Endothelial cell of umbilical vein (primary cell): Measurements from ENCODE around the gene TRAPPC3. TPM values are rescaled to one million over a fixed set of nuclear protein-coding genes. Genes with fewer than 3 reads are reported as not detected.

Experiments
- Bru-seq: library from RNA; stranded (reverse); fragments of 400-500 nt; gene quantifications from one replicate; lab custom pipeline; 2021; lab: Mats Ljungman, UMichigan
- BruChase-seq, 2 experiments: library from RNA; stranded (reverse); fragments of 400-500 nt; gene quantifications; one replicate each; lab custom pipeline; 2021; lab: Mats Ljungman, UMichigan
- BruUV-seq: library from RNA; stranded (reverse); fragments of 400-500 nt; replicated peaks from 2 replicates; lab custom pipeline; 2021; lab: Mats Ljungman, UMichigan
- CTCF ChIA-PET: fragments of 300-600, 350-600 bp; sonication (Branson Sonifier 250); formaldehyde crosslinking; loops from one replicate; lab custom pipeline; 2021; ENCODE audit warnings: antibody characterized with exemption, inconsistent platforms; lab: Charles Lee
- POLR2A ChIA-PET: fragments of 300-600, 350-600 bp; sonication (Branson Sonifier 250); formaldehyde crosslinking; loops from one replicate; lab custom pipeline; 2021; ENCODE audit warnings: antibody characterized with exemption, inconsistent platforms; lab: Charles Lee
- DNase-seq: peaks from one replicate; pipeline ENCODE4 v3.0.0-alpha.2; 2011; ENCODE audit warnings: low read depth, low spot score
- FAIRE-seq: peaks from 2 replicates; lab custom pipeline; 2011; peaks lifted over from hg19 to GRCh38; lab: Jason Lieb, UNC
- H2AFZ ChIP-seq: 2 replicates; pipeline ENCODE4 v1.6.0; 2012; ENCODE audit warnings: low read depth, low read length, control low read depth, inconsistent platforms
- H3K27ac ChIP-seq: 2 replicates; pipeline ENCODE4 v1.5.1; 2011; ENCODE audit warnings: low read depth, mild to moderate bottlenecking, control low read depth, low read length, moderate library complexity; ENCODE audit not compliant: insufficient read depth
- H3K27me3 ChIP-seq, 2 experiments: 2 replicates each; pipeline versions ENCODE4 v1.6.0 to v1.6.1; 2011; ENCODE audit warnings: low read length in 2 of 2, mixed read lengths in 1 of 2; ENCODE audit not compliant: control insufficient read depth in 2 of 2, insufficient read depth in 2 of 2
- H3K36me3 ChIP-seq, 2 experiments: 2 replicates in 1 of 2; 3 replicates in 1 of 2; pipeline ENCODE4 v1.5.1; 2011; ENCODE audit warnings: low read length in 2 of 2, mild to moderate bottlenecking in 1 of 2, moderate library complexity in 1 of 2; ENCODE audit not compliant: control insufficient read depth in 2 of 2, insufficient read depth in 2 of 2; ENCODE audit errors: extremely low read depth in 1 of 2
- H3K4me1 ChIP-seq: 3 replicates; pipeline ENCODE4 v1.5.1; 2011; ENCODE audit warnings: mild to moderate bottlenecking, low read length; ENCODE audit not compliant: control insufficient read depth, insufficient read depth; ENCODE audit errors: extremely low read depth
- H3K4me2 ChIP-seq: 2 replicates; pipeline ENCODE4 v1.6.1; 2011; ENCODE audit warnings: low read length, control low read depth, mixed read lengths; ENCODE audit not compliant: insufficient read depth
- H3K4me3 ChIP-seq, 3 experiments: fragments of 200-600 bp in 1 of 3; sonication (generic), shearing (Covaris generic) in 1 of 3; replicated peaks in 1 of 3; 2 replicates each; pipeline ENCODE4 v1.5.1; 2011 to 2016; ENCODE audit warnings: control low read depth in 3 of 3, low read length in 3 of 3, mild to moderate bottlenecking in 2 of 3, inconsistent platforms in 1 of 3, low read depth in 1 of 3, moderate library complexity in 1 of 3; ENCODE audit not compliant: insufficient read depth in 1 of 3
- H3K79me2 ChIP-seq: 2 replicates; pipeline ENCODE4 v1.6.0; 2012; ENCODE audit warnings: low read length, inconsistent platforms; ENCODE audit not compliant: control insufficient read depth, insufficient read depth
- H3K9ac ChIP-seq: replicated peaks from 2 replicates; pipeline ENCODE3; 2011; ENCODE audit warnings: low read length, control low read depth; ENCODE audit not compliant: insufficient read depth; ENCODE audit errors: extremely low read depth
- H3K9me1 ChIP-seq: replicated peaks from 3 replicates; pipeline ENCODE4 v1.6.0; 2011; ENCODE audit warnings: mild to moderate bottlenecking, low read length; ENCODE audit not compliant: control insufficient read depth, insufficient read depth; ENCODE audit errors: extremely low read depth
- H3K9me3 ChIP-seq: replicated peaks from 2 replicates; pipeline ENCODE4 v1.5.1; 2012; ENCODE audit warnings: low read length, inconsistent platforms; ENCODE audit not compliant: control insufficient read depth, insufficient read depth
- H4K20me1 ChIP-seq: replicated peaks from 2 replicates; pipeline ENCODE3; 2011; ENCODE audit warnings: mild to moderate bottlenecking, low read length; ENCODE audit not compliant: control insufficient read depth, insufficient read depth; ENCODE audit errors: extremely low read depth
- CTCF ChIP-seq, 2 donors: IDR thresholded peaks; 1 replicate in 1 of 2; 2 replicates in 1 of 2; pipeline ENCODE4 v1.5.1; 2011; ENCODE audit warnings: low read length in 2 of 2, mild to moderate bottlenecking in 2 of 2, moderate library complexity in 2 of 2, control low read depth in 1 of 2, inconsistent platforms in 1 of 2, low read depth in 1 of 2; ENCODE audit not compliant: insufficient read depth in 1 of 2; ENCODE audit errors: extremely low read depth in 1 of 2
- EZH2 ChIP-seq: IDR thresholded peaks from 2 replicates; pipeline ENCODE4 v1.6.1; 2012; ENCODE audit warnings: borderline replicate concordance, low read depth, mild to moderate bottlenecking, moderate library complexity, low read length, inconsistent platforms; ENCODE audit not compliant: severe bottlenecking
- FOS ChIP-seq: IDR thresholded peaks from 2 replicates; pipeline ENCODE4 v1.6.1; 2011; ENCODE audit warnings: mild to moderate bottlenecking, low read length, moderate library complexity, borderline replicate concordance; ENCODE audit not compliant: insufficient read depth
- GATA2 ChIP-seq: IDR thresholded peaks from 2 replicates; pipeline ENCODE4 v1.7.0; 2011; ENCODE audit warnings: low read depth, mild to moderate bottlenecking, moderate library complexity, mixed read lengths, low read length; ENCODE audit not compliant: insufficient read length, insufficient read depth
- JUN ChIP-seq: IDR thresholded peaks from 2 replicates; pipeline ENCODE4 v1.6.1; 2011; ENCODE audit warnings: borderline replicate concordance, low read depth; ENCODE audit not compliant: insufficient read length, insufficient read depth
- MYC ChIP-seq: IDR thresholded peaks from one replicate; pipeline ENCODE4 v1.6.1; 2011; ENCODE audit warnings: mild to moderate bottlenecking, low read depth, low read length
- POLR2A ChIP-seq: IDR thresholded peaks from 2 replicates; pipeline ENCODE4 v1.6.1; 2012; ENCODE audit warnings: low read depth, mild to moderate bottlenecking, control low read depth, low read length
- POLR2AphosphoS5 ChIP-seq: IDR thresholded peaks from 2 replicates; pipeline ENCODE4 v1.6.1; 2012; ENCODE audit warnings: low read depth, mild to moderate bottlenecking, control low read depth, low read length, moderate library complexity; ENCODE audit not compliant: insufficient read depth
- dilution Hi-C: fragments of 300-500 bp; cut with MboI; formaldehyde crosslinking; loops from one replicate; pipeline ENCODE4 v1.15.0; 2019; ENCODE audit warnings: low sequenced_read_pairs; ENCODE audit not compliant: extremely low pct_ligation_motif_present
- intact Hi-C: fragments of 100-400 bp; cut with micrococcal nuclease; formaldehyde crosslinking; loops from one replicate; pipeline ENCODE4 v1.10.0; 2022
- long read RNA-seq: library from polyadenylated mRNA; stranded (forward); transcript quantifications from one replicate; pipeline ENCODE4 v2.0.0, GENCODE V29; 2021
- polyA minus RNA-seq, 3 experiments: library from RNA; depleted of rRNA, polyadenylated mRNA; stranded (reverse); fragments of >200 nt; gene quantifications; 1 replicate in 1 of 3; 2 replicates in 2 of 3; pipeline ENCODE4 v1.2.3, GENCODE V29; 2011
- polyA plus RNA-seq, 4 experiments: library from polyadenylated mRNA; depleted of rRNA in 3 of 4; stranded (reverse) in 3 of 4; unstranded in 1 of 4; fragments of >200 nt; gene quantifications; 2 replicates each; pipeline versions ENCODE4 v1.2.1 to v1.2.3, GENCODE V29; 2011 to 2012; ENCODE audit warnings: missing spikeins in 1 of 4
- total RNA-seq: library from RNA; stranded (reverse); gene quantifications from 2 replicates; pipeline ENCODE4 v1.2.3, GENCODE V29; 2021
- TF ChIP-seq, protein P1 (sequence below): IDR thresholded peaks from 2 replicates; pipeline ENCODE4 v1.6.1; 2011; ENCODE audit not compliant: insufficient read depth, insufficient read length

TRAPPC3 gene
- total RNA-seq (87.7 and 93.4 TPM in 2 replicates), polyA plus RNA-seq (89.3 and 125 TPM in 2 replicates), polyA minus RNA-seq (39.8 and 43.5 TPM in 2 replicates), Bru-seq, nascent RNA (percentile 73 among the genes with signal in this experiment), BruChase-seq, experiment 1, labeled RNA remaining after a 6-hour chase (percentile 87 among the genes with signal in this experiment), BruChase-seq, experiment 2, labeled RNA remaining after a 2-hour chase (percentile 88 among the genes with signal in this experiment)
- 108 and 132 TPM in 2 replicates for polyA plus RNA-seq (2011; cell fraction: cytosol; rRNA removed)
- polyA plus RNA-seq (2011; cell fraction: nucleus; rRNA removed): 63.6 and 73.8 TPM in 2 replicates
- polyA plus RNA-seq (2012): 92.2 and 107 TPM in 2 replicates
- 44.3 TPM for polyA minus RNA-seq (2011; cell fraction: cytosol; rRNA and poly(A)+ RNA removed)
- polyA minus RNA-seq (2011; cell fraction: nucleus; rRNA and poly(A)+ RNA removed): 13.5 and 18.9 TPM in 2 replicates
- long read RNA-seq, transcript TRAPPC3-204 (5 exons, 1,265 nt): major isoform, 54 of 78 reads
- long read RNA-seq, partial matches to known transcripts: 2 of 78 reads
- long read RNA-seq, other reads (novel, unspliced or antisense): 14 of 78 reads

GRCh38 chr1:36149237-36149972 lies at the start of gene TRAPPC3:
Gene TRAPPC3 (minus strand): TSS chr1:36149486. CDS start chr1:36149378, 108 bp downstream.
- dilution Hi-C loops (no loop called here), intact Hi-C loops (loop anchor here (1.0 to 5.0 kb wide), 14 partner anchors 8 to 271 kb away; partner anchors contain the start of genes EVA1B and THRAP3)
- H3K9ac ChIP-seq: peak within 1 kb of the TSS; percentile 83
- no peaks in the 10 kb centered on the region for H3K36me3 ChIP-seq
- peaks cover 31% of the 10 kb centered on the region for H3K4me1 ChIP-seq
- ChIA-PET POLR2A (interaction anchor here (0.6 to 3.8 kb wide), 8 partner anchors 11 to 280 kb away, joined by 3 to 19 read pairs (median 6); no protein-coding TSS in a partner anchor), CTCF (interaction anchor here (0.7 to 9.3 kb wide), 31 partner anchors 11 to 273 kb away, joined by 3 to 201 read pairs (median 5); partner anchors contain the start of gene THRAP3)
- FAIRE-seq: peak; percentile 98
- peak within 1 kb of the TSS; percentile 72 for H2AFZ ChIP-seq
- no peaks in the 10 kb centered on the region for H3K27me3 ChIP-seq
- no peaks in the 10 kb centered on the region for H3K9me1 ChIP-seq
- peak; percentile 99 for TF ChIP-seq CTCF (IDR thresholded peaks at IDR 0.05; ENCODE audit: extremely low read depth in 1 of 2, insufficient read depth in 1 of 2, low read depth in 1 of 2, low read length in 2 of 2)
- TF ChIP-seq, protein P1, sequence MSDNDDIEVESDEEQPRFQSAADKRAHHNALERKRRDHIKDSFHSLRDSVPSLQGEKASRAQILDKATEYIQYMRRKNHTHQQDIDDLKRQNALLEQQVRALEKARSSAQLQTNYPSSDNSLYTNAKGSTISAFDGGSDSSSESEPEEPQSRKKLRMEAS: peak; percentile 51
- no peak for TF ChIP-seq GATA2
- TF ChIP-seq EZH2: no peak
- TF ChIP-seq POLR2AphosphoS5: peak; percentile 92
- TF ChIP-seq MYC: peak; percentile 5
- TF ChIP-seq POLR2A: peak; percentile 89
- peak; percentile 53 for TF ChIP-seq FOS
- peak; percentile 46 for TF ChIP-seq JUN
- BruUV-seq: no TSS peak
- H3K4me3 ChIP-seq: peak within 1 kb of the TSS; percentile 46 to 84 (median 71)
- H3K79me2 ChIP-seq: peaks cover 35% of the 10 kb centered on the region
- peak within 1 kb of the TSS; percentile 90 for H3K4me2 ChIP-seq
- no peaks in the 10 kb centered on the region for H3K9me3 ChIP-seq
- peak within 1 kb of the TSS; percentile 98 for H3K27ac ChIP-seq
- DNase-seq: peak; percentile 100
- no peaks in the 10 kb centered on the region for H4K20me1 ChIP-seq
